Activated B cell treated with CpG ODN at 0.5 μM for 24 hours (primary cell): ENCODE measurements around the gene ASB10. TPM values are rescaled to one million over a fixed set of nuclear protein-coding genes. Genes with fewer than 3 reads are reported as not detected.

ENCODE experiments used
- ATAC-seq: fragments of 200-7000 bp; cut with Tn5 transposase; one replicate; pipeline ENCODE4 v1.10.0; 2021; ENCODE audit warnings: low read depth, mild to moderate bottlenecking, moderate library complexity
- CTCF ChIA-PET: fragments of 350-600 bp; sonication (Branson Sonifier 250); formaldehyde crosslinking; loops from one replicate; lab custom pipeline; 2021; ENCODE audit warnings: antibody characterized with exemption; lab: Charles Lee
- POLR2A ChIA-PET: fragments of 350-600 bp; sonication (Branson Sonifier 250); formaldehyde crosslinking; loops from one replicate; lab custom pipeline; 2021; ENCODE audit warnings: antibody characterized with exemption; lab: Charles Lee
- DNase-seq: peaks from one replicate; pipeline ENCODE4 v3.0.0; 2022
- H3K27ac Mint-ChIP-seq: one replicate; pipeline ENCODE4 v1.8.0; 2020; ENCODE audit warnings: mixed read lengths
- H3K27me3 Mint-ChIP-seq: one replicate; pipeline ENCODE4 v1.8.0; 2021; ENCODE audit warnings: mixed read lengths
- H3K36me3 Mint-ChIP-seq: one replicate; pipeline ENCODE4 v1.8.0; 2021; ENCODE audit warnings: low read depth, mixed read lengths
- H3K4me1 Mint-ChIP-seq: one replicate; pipeline ENCODE4 v1.8.0; 2021; ENCODE audit warnings: mixed read lengths
- H3K4me3 Mint-ChIP-seq: one replicate; pipeline ENCODE4 v1.8.0; 2020; ENCODE audit warnings: mild to moderate bottlenecking, mixed read lengths
- H3K9me3 Mint-ChIP-seq: one replicate; pipeline ENCODE4 v1.8.0; 2020; ENCODE audit warnings: mixed read lengths
- CTCF ChIP-seq: fragments of 200-600 bp; IDR thresholded peaks from one replicate; pipeline ENCODE4 v1.8.0; 2022; ENCODE audit warnings: antibody characterized with exemption, mild to moderate bottlenecking
- intact Hi-C: fragments of 100-400 bp; cut with micrococcal nuclease; formaldehyde crosslinking; loops from one replicate; pipeline ENCODE4 v1.15.1; 2024
- total RNA-seq: library from RNA; stranded (reverse); gene quantifications from 2 replicates; pipeline ENCODE4 v1.2.3, GENCODE V29; 2022

Gene ASB10
- total RNA-seq, 1 donor from 2014 or later: not detected

- H3K4me3 Mint-ChIP-seq: no peak overlapping the region
- ChIA-PET POLR2A (no interaction called here), CTCF (no interaction called here)
- intact Hi-C loops: no loop called here
- H3K27ac Mint-ChIP-seq: no peak overlapping the region
- no peak for TF ChIP-seq CTCF
- no peaks in the 10 kb centered on the region for H3K36me3 Mint-ChIP-seq
- no peaks in the 10 kb centered on the region for H3K9me3 Mint-ChIP-seq
- no peaks in the 10 kb centered on the region for H3K27me3 Mint-ChIP-seq
- ATAC-seq: no peak
- no peak for DNase-seq
- H3K4me1 Mint-ChIP-seq: no peaks in the 10 kb centered on the region
Observed at GRCh38 chr7:151133266-151133985, 53.6 kb downstream of the ASB10 start.

GRCh38 chr7:151132461-151133205 lies 54.4 kb downstream of the ASB10 start:
- CTCF ChIA-PET: no interaction called here

GRCh38 chr7:151131592-151132293 lies 55.3 kb downstream of the ASB10 start:
- H3K27ac Mint-ChIP-seq: no peak overlapping the region
- DNase-seq (no peak), ATAC-seq (no peak)
- no peak for TF ChIP-seq CTCF
- no peaks in the 10 kb centered on the region for H3K27me3 Mint-ChIP-seq
- ChIA-PET POLR2A (no interaction called here), CTCF (no interaction called here)
- no peaks in the 10 kb centered on the region for H3K36me3 Mint-ChIP-seq
- intact Hi-C loops: no loop called here
- H3K9me3 Mint-ChIP-seq: no peaks in the 10 kb centered on the region
- H3K4me1 Mint-ChIP-seq: no peaks in the 10 kb centered on the region
- no peak overlapping the region for H3K4me3 Mint-ChIP-seq

More at GRCh38 chr7:151132461-151133205, 54.4 kb downstream of the ASB10 start:
- Mint-ChIP-seq H3K4me3 (no peak overlapping the region), H3K4me1 (no peaks in the 10 kb centered on the region), H3K27ac (no peak overlapping the region), H3K9me3 (no peaks in the 10 kb centered on the region), H3K36me3 (no peaks in the 10 kb centered on the region), H3K27me3 (no peaks in the 10 kb centered on the region)
- ATAC-seq (no peak), DNase-seq (no peak)
- TF ChIP-seq CTCF: no peak
- POLR2A ChIA-PET: no interaction called here
- intact Hi-C loops: no loop called here

GRCh38 chr7:151131224-151131591 lies 55.8 kb downstream of the ASB10 start:
- H3K4me3 Mint-ChIP-seq: no peak overlapping the region
- CTCF ChIA-PET: interaction anchor here (0.7 kb wide), 1 partner anchor 24 kb away, joined by 3 read pairs; no protein-coding TSS in a partner anchor
- no peaks in the 10 kb centered on the region for H3K4me1 Mint-ChIP-seq
- no peaks in the 10 kb centered on the region for H3K27me3 Mint-ChIP-seq
- POLR2A ChIA-PET: no interaction called here
- intact Hi-C loops: no loop called here
- no peaks in the 10 kb centered on the region for H3K36me3 Mint-ChIP-seq
- TF ChIP-seq CTCF: no peak
- H3K27ac Mint-ChIP-seq: no peak overlapping the region
- H3K9me3 Mint-ChIP-seq: no peaks in the 10 kb centered on the region
- DNase-seq (no peak), ATAC-seq (no peak)

- Mint-ChIP-seq H3K27ac (no peak overlapping the region), H3K9me3 (no peaks in the 10 kb centered on the region), H3K27me3 (no peaks in the 10 kb centered on the region), H3K4me3 (no peak overlapping the region), H3K36me3 (no peaks in the 10 kb centered on the region), H3K4me1 (no peaks in the 10 kb centered on the region)
- DNase-seq (no peak), ATAC-seq (no peak)
- intact Hi-C loops: no loop called here
- CTCF ChIA-PET: interaction anchor here (0.7 kb wide), 1 partner anchor 23 kb away, joined by 3 read pairs; no protein-coding TSS in a partner anchor
- no peak for TF ChIP-seq CTCF
- POLR2A ChIA-PET: no interaction called here
Observed at GRCh38 chr7:151130741-151131157, 56.3 kb downstream of the ASB10 start.
